ENCODE measurements around the gene HNRNPA3.
A peak's percentile ranks its signal among the peaks of the same experiment; 100 is the strongest.

HNRNPA3 gene

DNA sequence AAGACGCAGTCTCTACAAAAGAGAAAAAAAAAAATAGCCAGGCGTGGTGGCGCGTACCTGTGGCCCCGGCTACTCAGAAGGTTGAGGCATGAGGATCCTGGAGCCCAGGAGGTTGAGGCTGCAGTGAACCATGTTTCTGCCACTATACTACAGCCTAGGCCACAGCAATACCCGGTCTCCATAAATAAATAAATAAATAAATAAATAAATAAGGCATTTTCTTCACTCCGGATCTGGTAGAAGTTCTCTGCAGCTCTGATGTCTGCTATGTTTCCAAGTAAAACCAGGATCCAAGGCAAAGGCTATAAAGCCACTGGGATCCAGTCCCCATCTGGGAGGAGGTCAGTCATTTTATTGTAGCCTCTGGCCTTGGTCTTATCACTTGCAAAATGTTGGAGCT, 36.4 kb downstream of the HNRNPA3 start:
- DNase-seq (ENCODE audit: low spot score in 2 of 2) (no peak), ATAC-seq (ENCODE audit: low read depth) (no peak)
- Mint-ChIP-seq H3K27me3 (no peaks in the 10 kb centered on the region), H3K36me3 (peaks cover 11% of the 10 kb centered on the region), H3K9me3 (no peaks in the 10 kb centered on the region), H3K27ac (peak overlapping the region; percentile 19), H3K4me3 (no peak overlapping the region), H3K4me1 (peaks cover 41% of the 10 kb centered on the region)

DNA sequence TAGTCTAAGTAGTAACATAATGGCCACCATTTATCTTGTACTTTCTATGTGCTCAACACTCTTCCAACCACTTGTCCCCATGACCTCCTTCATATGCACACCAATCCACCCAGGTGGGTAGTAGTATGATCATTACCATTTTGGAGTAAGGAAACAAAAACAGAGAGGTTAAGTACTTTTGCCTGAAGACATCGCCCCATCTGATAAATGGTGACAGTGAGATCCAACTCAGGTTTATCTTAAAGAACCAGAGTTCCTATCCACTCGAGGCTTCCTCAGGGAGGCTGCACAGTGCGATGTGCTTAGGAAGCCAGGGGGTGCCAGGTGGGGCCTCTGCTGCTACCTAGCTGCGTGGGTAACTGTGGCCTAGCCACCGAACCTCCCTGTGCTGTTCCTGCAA, 37.9 kb downstream of the HNRNPA3 start:
- ATAC-seq (ENCODE audit: low read depth) (no peak), DNase-seq (ENCODE audit: low spot score in 2 of 2) (no peak)
- Mint-ChIP-seq H3K4me3 (no peak overlapping the region), H3K27me3 (no peaks in the 10 kb centered on the region), H3K4me1 (peaks cover 43% of the 10 kb centered on the region), H3K9me3 (no peaks in the 10 kb centered on the region), H3K36me3 (peaks cover 8% of the 10 kb centered on the region), H3K27ac (peak overlapping the region; percentile 75)

DNA sequence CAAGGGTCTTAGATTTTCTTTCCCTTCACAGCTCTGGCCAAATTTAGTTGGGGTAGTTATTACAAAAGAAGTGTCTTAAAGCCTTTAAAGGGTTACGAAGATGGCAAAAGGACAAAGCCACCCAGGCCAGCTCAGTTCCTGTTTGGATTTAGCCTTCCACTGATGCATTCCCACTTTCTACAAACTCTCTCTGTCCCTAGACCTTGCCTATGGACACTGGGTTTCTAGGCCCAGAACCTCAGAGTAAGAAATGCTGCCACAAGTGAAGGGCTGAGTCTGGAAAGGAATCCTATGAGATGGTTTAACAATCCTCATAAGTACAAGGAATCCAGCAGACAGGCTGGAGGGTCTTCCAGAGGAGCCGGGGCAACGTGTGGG, 38.6 kb downstream of the HNRNPA3 start:
- H3K9me3 Mint-ChIP-seq, result no peaks in the 10 kb centered on the region
- peaks cover 44% of the 10 kb centered on the region for H3K4me1 Mint-ChIP-seq
- DNase-seq (ENCODE audit: low spot score in 2 of 2) (no peak), ATAC-seq (ENCODE audit: low read depth) (no peak)
- H3K4me3 Mint-ChIP-seq, result peak overlapping the region; percentile 4
- H3K27me3 Mint-ChIP-seq, result no peaks in the 10 kb centered on the region
- peaks cover 8% of the 10 kb centered on the region for H3K36me3 Mint-ChIP-seq
- H3K27ac Mint-ChIP-seq, result peak overlapping the region; percentile 75

DNA sequence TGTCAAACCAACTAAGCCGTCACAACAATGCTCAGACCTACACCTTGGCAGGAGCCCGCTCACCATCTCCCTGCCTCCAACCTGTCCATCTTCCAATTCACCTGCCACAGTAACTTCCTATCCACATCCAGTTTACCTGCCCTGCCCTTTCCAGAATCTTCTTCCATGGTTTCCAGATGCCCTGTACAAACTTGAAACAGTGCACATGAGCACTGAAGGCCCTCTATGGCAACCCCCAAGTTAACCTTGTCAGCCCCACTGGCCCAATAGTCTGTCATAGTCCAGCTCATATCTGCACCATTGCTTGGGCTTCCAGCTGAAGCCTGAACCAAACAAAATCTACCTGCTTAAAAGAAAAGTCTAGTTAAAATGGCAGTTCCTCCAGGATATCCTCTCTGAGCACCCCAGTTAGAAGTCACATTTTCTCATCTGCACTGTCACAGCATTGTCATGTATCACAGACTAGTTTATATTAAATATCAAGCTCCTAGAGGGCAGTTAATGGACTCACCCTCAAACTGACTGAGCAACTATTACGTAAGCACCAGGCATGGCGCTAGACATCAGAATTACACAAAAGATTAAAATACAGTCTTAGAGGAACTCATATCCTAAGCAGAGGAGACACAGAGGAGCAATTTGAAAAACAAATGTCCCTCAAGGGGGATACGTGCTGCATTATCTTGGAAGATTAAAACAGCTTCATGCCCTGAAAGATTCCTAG, 40.4 kb downstream of the HNRNPA3 start:
- peaks cover 9% of the 10 kb centered on the region for H3K36me3 Mint-ChIP-seq
- H3K4me3 Mint-ChIP-seq, result peak overlapping the region; percentile 6
- peak overlapping the region; percentile 79 for H3K27ac Mint-ChIP-seq

DNA sequence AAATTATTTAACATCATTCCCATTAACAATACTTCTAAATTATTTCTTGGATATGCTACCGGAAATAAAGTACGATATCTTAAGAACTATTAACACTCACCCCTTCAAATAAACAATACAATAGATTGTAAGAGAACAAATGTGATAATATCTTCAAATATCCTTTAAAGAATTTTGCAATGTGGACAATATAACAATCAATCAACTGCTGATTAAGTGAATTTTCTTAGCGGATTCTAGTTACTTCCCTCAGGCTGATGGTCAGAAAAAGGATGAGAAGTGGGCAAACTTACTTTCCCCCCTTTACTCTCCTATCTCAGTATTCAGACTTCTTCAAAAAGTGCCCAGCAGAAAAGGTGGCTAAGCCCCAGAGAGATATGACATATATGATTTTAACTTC, 41.1 kb downstream of the HNRNPA3 start:
- Mint-ChIP-seq H3K9me3 (peaks cover 2% of the 10 kb centered on the region), H3K27ac (no peak overlapping the region), H3K4me3 (no peak overlapping the region), H3K36me3 (peaks cover 13% of the 10 kb centered on the region), H3K4me1 (peaks cover 45% of the 10 kb centered on the region), H3K27me3 (no peaks in the 10 kb centered on the region)
- DNase-seq (ENCODE audit: low spot score in 2 of 2), result no peak
- ATAC-seq (ENCODE audit: low read depth), result no peak

More for the DNA sequence above, 40.4 kb downstream of the HNRNPA3 start:
- DNase-seq (ENCODE audit: low spot score in 2 of 2) (no peak), ATAC-seq (ENCODE audit: low read depth) (no peak)
- no peaks in the 10 kb centered on the region for H3K9me3 Mint-ChIP-seq
- no peaks in the 10 kb centered on the region for H3K27me3 Mint-ChIP-seq
- peaks cover 40% of the 10 kb centered on the region for H3K4me1 Mint-ChIP-seq

DNA sequence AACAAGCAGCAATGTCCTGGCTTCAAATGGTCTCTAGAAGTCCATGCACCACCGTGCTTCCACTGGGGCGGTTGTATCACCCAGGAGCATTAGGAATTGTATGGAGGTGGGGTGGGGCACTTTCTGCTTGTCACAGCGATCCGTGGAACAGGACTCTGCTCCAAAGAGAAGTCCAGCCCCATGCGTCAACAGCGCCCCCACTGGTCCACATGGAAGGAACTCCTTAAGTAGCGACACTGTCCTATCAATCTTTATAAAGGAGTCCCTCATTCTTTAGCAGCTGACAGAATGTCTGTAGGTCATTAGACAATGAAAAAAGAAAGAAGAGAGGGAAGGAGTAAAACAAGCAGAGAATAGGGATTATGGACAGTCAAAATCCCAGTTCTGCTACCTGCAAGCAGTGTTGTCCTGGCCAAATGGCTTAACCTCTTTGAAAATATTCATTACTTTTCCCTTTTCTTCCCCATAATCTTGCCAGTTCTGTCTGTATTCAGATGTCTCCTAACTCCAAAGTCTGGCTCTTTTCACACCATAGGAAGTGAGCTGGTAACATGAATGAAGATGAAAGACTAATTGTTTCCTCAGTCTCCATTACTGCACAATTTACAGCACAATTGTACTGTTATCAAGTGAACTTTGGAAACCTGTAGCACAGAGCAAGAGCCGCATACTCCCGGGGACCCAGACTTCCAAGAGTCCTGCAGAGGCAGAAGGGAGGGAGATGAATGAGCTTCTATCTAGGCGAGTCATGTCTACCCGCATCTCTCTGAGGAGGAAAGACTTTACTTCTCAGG, 42.0 kb downstream of the HNRNPA3 start:
- Mint-ChIP-seq H3K36me3 (peaks cover 13% of the 10 kb centered on the region), H3K9me3 (peaks cover 2% of the 10 kb centered on the region), H3K27ac (peak overlapping the region; percentile 28), H3K27me3 (no peaks in the 10 kb centered on the region), H3K4me3 (no peak overlapping the region), H3K4me1 (peaks cover 45% of the 10 kb centered on the region)
- ATAC-seq (ENCODE audit: low read depth), result peak; percentile 37
- DNase-seq (ENCODE audit: low spot score in 2 of 2), result no peak

DNA sequence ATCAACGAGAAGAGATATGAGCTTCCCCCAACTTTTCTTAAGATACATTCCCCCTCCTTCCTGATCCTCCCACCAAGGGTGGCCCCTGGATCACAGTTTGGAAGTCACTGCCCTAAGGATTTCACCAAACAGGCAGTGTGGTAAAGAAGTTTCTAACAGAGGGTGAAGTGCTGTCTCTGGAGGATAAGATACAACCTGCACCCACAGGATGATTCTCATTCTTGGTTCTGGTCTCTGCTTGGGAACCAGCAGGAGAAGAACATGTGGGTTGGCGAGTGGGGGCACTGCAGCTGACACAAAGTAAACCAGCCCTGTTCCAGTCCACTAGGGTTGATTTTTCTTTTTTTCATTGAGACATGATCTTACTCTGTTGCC, 42.6 kb downstream of the HNRNPA3 start:
- DNase-seq (ENCODE audit: low spot score in 2 of 2), result no peak
- Mint-ChIP-seq H3K36me3 (peaks cover 13% of the 10 kb centered on the region), H3K4me3 (no peak overlapping the region), H3K9me3 (peaks cover 2% of the 10 kb centered on the region), H3K4me1 (peaks cover 43% of the 10 kb centered on the region), H3K27ac (no peak overlapping the region), H3K27me3 (no peaks in the 10 kb centered on the region)
- ATAC-seq (ENCODE audit: low read depth), result no peak

DNA sequence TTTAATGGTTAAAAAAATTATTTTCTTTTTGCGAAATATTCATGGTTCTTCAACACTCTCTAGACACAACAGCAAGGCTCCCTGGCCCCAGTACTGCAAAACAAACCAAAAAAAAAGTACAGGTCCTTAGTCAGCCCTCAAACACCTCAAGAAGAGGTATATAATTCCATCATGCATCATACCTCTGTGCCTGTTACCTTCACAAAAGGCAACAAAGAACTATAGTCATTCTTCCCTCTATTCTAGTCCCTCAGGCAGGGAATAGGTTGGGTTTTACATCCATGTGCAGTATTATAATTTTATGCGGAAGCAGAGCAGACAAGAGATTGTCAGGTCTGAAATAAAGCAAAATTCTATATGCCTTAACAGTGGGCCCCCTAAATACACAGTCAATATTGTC, 43.4 kb downstream of the HNRNPA3 start:
- Mint-ChIP-seq H3K36me3 (peaks cover 13% of the 10 kb centered on the region), H3K4me3 (no peak overlapping the region)
- no peak for ATAC-seq (ENCODE audit: low read depth)

DNA sequence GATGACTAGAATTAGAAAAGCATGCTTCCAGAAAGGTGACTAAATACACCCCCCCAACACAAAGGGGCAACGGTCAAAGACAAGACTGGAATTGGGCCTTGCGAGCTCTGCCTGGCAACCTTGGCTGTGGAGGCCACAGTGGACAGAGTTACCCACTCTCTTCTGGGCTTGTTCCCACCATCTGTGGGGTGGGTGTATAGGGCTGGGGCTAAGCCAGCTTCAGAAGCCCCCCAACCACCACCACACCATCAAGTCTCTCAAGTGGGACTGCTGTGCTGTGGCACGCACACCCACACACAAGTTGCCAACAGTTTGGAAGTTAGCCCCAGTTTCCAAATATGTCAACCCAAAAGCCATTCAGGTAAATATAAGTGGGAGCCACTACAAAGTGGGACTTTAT, 44.1 kb downstream of the HNRNPA3 start:
- ATAC-seq (ENCODE audit: low read depth), result no peak
- Mint-ChIP-seq H3K4me1 (peaks cover 47% of the 10 kb centered on the region), H3K4me3 (no peak overlapping the region), H3K9me3 (peaks cover 2% of the 10 kb centered on the region), H3K36me3 (peaks cover 10% of the 10 kb centered on the region), H3K27ac (peak overlapping the region; percentile 20), H3K27me3 (no peaks in the 10 kb centered on the region)
- no peak for DNase-seq (ENCODE audit: low spot score in 2 of 2)

More for the DNA sequence above, 43.4 kb downstream of the HNRNPA3 start:
- Mint-ChIP-seq H3K9me3 (peaks cover 2% of the 10 kb centered on the region), H3K27ac (peak overlapping the region; percentile 20), H3K4me1 (peaks cover 46% of the 10 kb centered on the region), H3K27me3 (no peaks in the 10 kb centered on the region)
- no peak for DNase-seq (ENCODE audit: low spot score in 2 of 2)

DNA sequence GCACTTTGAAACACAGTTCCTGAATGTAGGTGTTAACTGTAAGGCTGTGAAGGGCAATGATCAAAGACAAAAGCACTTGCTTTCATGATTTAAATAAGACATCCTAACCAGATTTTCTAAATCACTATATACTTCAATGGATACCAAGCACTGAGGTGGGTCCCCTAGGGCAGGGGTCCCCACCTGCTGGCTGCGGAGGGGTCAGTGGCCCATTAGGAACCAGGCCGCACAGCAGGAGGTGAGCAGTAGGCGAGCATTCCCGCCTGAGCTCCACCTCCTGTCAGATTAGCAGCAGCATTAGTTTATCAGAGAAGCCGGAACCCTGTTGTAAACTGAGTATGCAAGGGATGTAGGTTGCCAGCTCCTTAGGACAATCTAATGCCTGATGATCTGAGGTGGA, 44.9 kb downstream of the HNRNPA3 start:
- ATAC-seq (ENCODE audit: low read depth) (no peak), DNase-seq (ENCODE audit: low spot score in 2 of 2) (no peak)
- Mint-ChIP-seq H3K27me3 (no peaks in the 10 kb centered on the region), H3K36me3 (peaks cover 10% of the 10 kb centered on the region), H3K9me3 (peaks cover 2% of the 10 kb centered on the region), H3K4me1 (peaks cover 48% of the 10 kb centered on the region), H3K27ac (peak overlapping the region; percentile 20), H3K4me3 (no peak overlapping the region)

DNA sequence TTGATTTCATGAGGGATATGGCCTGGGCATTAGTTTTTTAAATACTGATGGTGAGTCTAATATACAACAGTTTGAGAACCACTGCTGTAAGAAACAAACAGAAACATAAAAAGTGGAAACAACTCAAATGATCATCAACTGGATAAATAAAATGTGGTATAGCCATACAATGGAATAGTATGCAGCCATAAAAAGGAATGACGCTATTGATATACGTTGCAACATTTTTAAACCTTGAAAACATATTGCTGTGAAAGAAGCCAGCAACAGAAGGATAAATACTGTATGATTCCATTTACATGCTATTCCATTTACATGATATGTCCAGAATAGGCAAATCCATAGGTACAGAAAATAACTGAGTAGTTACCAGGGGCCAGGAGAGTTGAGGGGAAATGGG, 45.5 kb downstream of the HNRNPA3 start:
- ATAC-seq (ENCODE audit: low read depth) (no peak), DNase-seq (ENCODE audit: low spot score in 2 of 2) (no peak)
- no peaks in the 10 kb centered on the region for H3K27me3 Mint-ChIP-seq
- peak overlapping the region; percentile 35 for H3K27ac Mint-ChIP-seq
- peaks cover 2% of the 10 kb centered on the region for H3K9me3 Mint-ChIP-seq
- H3K4me3 Mint-ChIP-seq, result no peak overlapping the region
- H3K36me3 Mint-ChIP-seq, result peaks cover 6% of the 10 kb centered on the region
- H3K4me1 Mint-ChIP-seq, result peaks cover 43% of the 10 kb centered on the region

DNA sequence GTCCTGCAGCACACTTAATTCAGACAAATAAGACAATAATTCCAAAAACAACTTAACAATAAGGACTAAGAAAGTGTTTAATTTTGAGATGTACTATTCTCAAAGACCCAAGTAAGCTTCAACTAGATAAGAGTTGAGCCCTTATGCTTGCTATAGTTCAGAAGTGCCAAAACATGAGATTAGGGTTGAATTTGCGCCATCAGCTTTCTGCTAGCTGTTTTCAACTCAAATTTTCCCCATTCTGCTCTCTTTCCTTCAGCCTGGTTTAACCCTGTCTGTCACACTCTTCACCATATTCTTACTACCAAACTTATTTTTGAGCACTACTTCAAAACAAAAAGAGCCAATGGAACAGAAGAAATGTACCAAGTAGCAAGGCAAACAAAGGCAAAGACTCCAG, 47.8 kb downstream of the HNRNPA3 start:
- Mint-ChIP-seq H3K9me3 (peaks cover 2% of the 10 kb centered on the region), H3K36me3 (peaks cover 5% of the 10 kb centered on the region), H3K4me3 (peak overlapping the region; percentile 8), H3K4me1 (peaks cover 28% of the 10 kb centered on the region), H3K27me3 (no peaks in the 10 kb centered on the region), H3K27ac (no peak overlapping the region)
- ATAC-seq (ENCODE audit: low read depth) (no peak), DNase-seq (ENCODE audit: low spot score in 2 of 2) (no peak)

DNA sequence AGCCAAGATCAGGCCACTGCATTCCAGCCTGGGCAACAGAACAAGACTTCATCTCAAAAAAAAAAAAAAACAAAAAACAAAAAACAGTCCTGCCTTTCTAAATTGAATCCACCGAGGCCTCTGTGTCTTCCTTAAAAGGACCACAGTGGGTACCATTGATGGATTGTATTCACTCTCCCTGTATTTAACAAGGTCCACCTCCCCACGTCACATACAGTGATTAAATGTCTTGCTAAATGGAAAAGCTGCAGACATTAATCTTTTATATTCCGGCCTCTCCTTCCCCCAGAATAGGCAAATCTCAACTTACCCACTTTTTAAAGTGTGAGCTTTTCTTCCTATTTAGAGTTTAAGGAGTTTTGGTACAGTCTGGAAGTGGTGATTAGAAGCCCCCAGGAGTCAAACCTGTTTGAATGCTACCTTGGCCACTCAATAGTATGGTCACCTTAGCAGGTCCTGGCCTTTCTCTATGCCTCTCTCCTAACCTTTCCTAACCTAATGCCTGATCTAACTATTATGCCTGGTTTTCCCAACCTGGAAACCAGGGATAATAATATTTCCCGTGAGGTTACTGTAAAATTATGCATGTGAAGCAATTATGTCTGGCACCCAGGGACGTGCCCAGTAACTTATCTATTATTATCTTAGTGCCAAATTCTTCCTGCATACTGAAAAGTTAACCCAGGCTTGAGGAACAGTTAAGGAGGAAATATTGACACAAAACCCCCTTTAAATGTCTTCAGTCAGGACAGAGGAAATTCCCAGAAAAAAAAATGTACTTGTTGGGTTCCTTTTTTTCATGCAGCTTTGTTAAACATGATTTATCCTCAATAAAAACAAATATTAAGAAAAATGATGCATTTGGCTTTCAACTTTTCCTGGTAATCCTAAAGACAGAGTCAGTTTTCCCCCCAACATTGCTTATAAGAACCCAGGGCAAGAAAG, 48.8 kb downstream of the HNRNPA3 start:
- no peak for ATAC-seq (ENCODE audit: low read depth)
- Mint-ChIP-seq H3K36me3 (peaks cover 5% of the 10 kb centered on the region), H3K4me1 (peaks cover 32% of the 10 kb centered on the region), H3K9me3 (peaks cover 2% of the 10 kb centered on the region), H3K27ac (no peak overlapping the region), H3K4me3 (peak overlapping the region; percentile 91), H3K27me3 (no peaks in the 10 kb centered on the region)
- DNase-seq (ENCODE audit: low spot score in 2 of 2), result no peak

DNA sequence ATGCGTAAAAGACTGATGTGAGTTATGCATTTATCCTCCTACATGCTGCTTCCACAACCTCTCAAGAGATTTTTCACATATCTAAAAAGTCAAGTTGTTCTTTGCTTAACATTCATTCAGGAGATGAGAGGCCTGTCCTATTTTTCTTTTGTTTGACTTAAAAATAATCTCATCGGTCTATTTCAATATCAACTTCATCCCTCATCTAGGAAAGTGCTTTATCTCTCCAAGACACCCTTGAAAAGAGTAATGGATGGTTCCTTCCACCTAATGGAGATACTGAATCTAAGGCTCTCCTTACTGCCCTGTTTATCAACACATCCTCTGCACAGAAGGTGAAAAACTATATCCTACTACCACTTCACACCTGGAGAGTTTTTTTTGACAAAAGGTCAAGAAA, 49.5 kb downstream of the HNRNPA3 start:
- Mint-ChIP-seq H3K4me1 (peaks cover 37% of the 10 kb centered on the region), H3K9me3 (peaks cover 2% of the 10 kb centered on the region), H3K36me3 (peaks cover 5% of the 10 kb centered on the region), H3K4me3 (peak overlapping the region; percentile 91), H3K27me3 (no peaks in the 10 kb centered on the region), H3K27ac (peak overlapping the region; percentile 99)
- no peak for DNase-seq (ENCODE audit: low spot score in 2 of 2)
- ATAC-seq (ENCODE audit: low read depth), result no peak
